HG02970 (cell line): ENCODE measurements around the gene ASPA.
"Not testable (repeated sequence)": the region's sequence is repeated elsewhere in the genome, so short reads cannot be mapped to it uniquely, and the experiment has no call there.

Experiments
- ATAC-seq: cut with Tn5 transposase; IDR thresholded peaks from one replicate; pipeline ENCODE4 v1.9.1; 2021; ENCODE audit warnings: mild to moderate bottlenecking, moderate library complexity, moderate number of reproducible peaks; ENCODE audit not compliant: unreplicated experiment, low FRiP score

The ASPA gene

GRCh38 chr17:3475812-3476610 lies at the start of gene ASPA:
Gene ASPA (plus strand): TSS chr17:3475997. CDS start chr17:3476160, 163 bp downstream.
- no peak for ATAC-seq

- ATAC-seq, result not testable (repeated sequence)
Observed at GRCh38 chr17:3433215-3433614, 42.6 kb upstream of the ASPA start.

- ATAC-seq, result no peak
Observed at GRCh38 chr17:3433741-3434140, 42.1 kb upstream of the ASPA start, which contains the start of gene OR1E2. Gene OR1E2 (minus strand): TSS chr17:3433841. CDS start chr17:3433841, 0 bp downstream.

- no peak for ATAC-seq
Observed at GRCh38 chr17:3438368-3438767, 37.4 kb upstream of the ASPA start.

GRCh38 chr17:3440451-3440850 lies 35.3 kb upstream of the ASPA start:
- ATAC-seq, result no peak

- no peak for ATAC-seq
Observed at GRCh38 chr17:3447625-3448024, 28.2 kb upstream of the ASPA start.

- no peak for ATAC-seq
Observed at GRCh38 chr17:3448059-3448665, 27.6 kb upstream of the ASPA start.

- ATAC-seq, result not testable (repeated sequence)
Observed at GRCh38 chr17:3466355-3466754, 9.4 kb upstream of the ASPA start.

- ATAC-seq, result no peak
Observed at GRCh38 chr17:3469529-3469928, 6.3 kb upstream of the ASPA start.

GRCh38 chr17:3471599-3471998 lies 4.2 kb upstream of the ASPA start, which contains the start of gene SPATA22:
Gene SPATA22 (minus strand): TSS chr17:3471819. CDS start chr17:3469325, 2,494 bp downstream.
- no peak for ATAC-seq

- no peak for ATAC-seq
Observed at GRCh38 chr17:3472137-3472536, 3.7 kb upstream of the ASPA start.

GRCh38 chr17:3474212-3474611 lies 1.6 kb upstream of the ASPA start:
- no peak for ATAC-seq

- ATAC-seq, result no peak
Observed at GRCh38 chr17:3475251-3475685, 529 bp upstream of the ASPA start.

GRCh38 chr17:3479988-3480387 lies 4.2 kb downstream of the ASPA start:
- no peak for ATAC-seq

- ATAC-seq, result no peak
Observed at GRCh38 chr17:3482852-3483251, 7.1 kb downstream of the ASPA start.

- no peak for ATAC-seq
Observed at GRCh38 chr17:3485481-3486068, 9.8 kb downstream of the ASPA start.

- ATAC-seq, result no peak
Observed at GRCh38 chr17:3497101-3497500, 21.3 kb downstream of the ASPA start.

- no peak for ATAC-seq
Observed at GRCh38 chr17:3501344-3501743, 25.5 kb downstream of the ASPA start.

GRCh38 chr17:3502466-3502865 lies 26.7 kb downstream of the ASPA start:
- ATAC-seq, result no peak

- ATAC-seq, result no peak
Observed at GRCh38 chr17:3503285-3503684, 27.5 kb downstream of the ASPA start.

GRCh38 chr17:3505008-3505407 lies 29.2 kb downstream of the ASPA start:
- no peak for ATAC-seq
